GM23248 (cell line): ENCODE results near the gene ANTXRL. TPM values are rescaled to one million over a fixed set of nuclear protein-coding genes. Genes with fewer than 3 reads are reported as not detected.
"Not testable (repeated sequence)": the region's sequence is repeated elsewhere in the genome, so short reads cannot be mapped to it uniquely, and the experiment has no call there.

ENCODE experiments used
- DNase-seq: peaks from one replicate; pipeline ENCODE4 v3.0.0-alpha.2; 2015
- H2AFZ ChIP-seq: fragments of 200-600 bp; sonication (generic); 2 replicates; pipeline ENCODE4 v1.6.1; 2016; ENCODE audit warnings: antibody characterized with exemption
- H3F3A ChIP-seq: fragments of 200-600 bp; sonication (generic); 2 replicates; pipeline ENCODE4 v1.6.1; 2016; ENCODE audit warnings: mild to moderate bottlenecking, antibody characterized with exemption, mixed run types; ENCODE audit not compliant: insufficient read depth
- H3K27ac ChIP-seq: fragments of 200-600 bp; sonication (generic); 2 replicates; pipeline ENCODE4 v1.5.1; 2016; ENCODE audit warnings: mild to moderate bottlenecking
- H3K27me3 ChIP-seq: fragments of 200-600 bp; sonication (generic); replicated peaks from 2 replicates; pipeline ENCODE4 v1.6.1; 2016; ENCODE audit warnings: mild to moderate bottlenecking; ENCODE audit not compliant: insufficient read depth
- H3K36me3 ChIP-seq: fragments of 200-600 bp; sonication (generic); 2 replicates; pipeline ENCODE4 v1.6.1; 2016; ENCODE audit warnings: low read depth, mild to moderate bottlenecking
- H3K4me1 ChIP-seq: fragments of 200-600 bp; sonication (generic); 2 replicates; pipeline ENCODE4 v1.6.1; 2016; ENCODE audit warnings: mild to moderate bottlenecking; ENCODE audit not compliant: insufficient read depth
- H3K4me2 ChIP-seq: fragments of 200-600 bp; sonication (generic); one replicate; pipeline ENCODE4 v1.6.1; 2016; ENCODE audit warnings: mild to moderate bottlenecking; ENCODE audit not compliant: unreplicated experiment
- H3K4me3 ChIP-seq: fragments of 200-600 bp; sonication (generic); 2 replicates; pipeline ENCODE4 v1.5.1; 2016; ENCODE audit warnings: mild to moderate bottlenecking
- H3K79me2 ChIP-seq: fragments of 200-600 bp; sonication (generic); 2 replicates; pipeline ENCODE4 v1.6.1; 2016; ENCODE audit warnings: mild to moderate bottlenecking; ENCODE audit not compliant: insufficient read depth
- H3K9ac ChIP-seq: fragments of 200-600 bp; sonication (generic); 2 replicates; pipeline ENCODE4 v1.6.1; 2016; ENCODE audit warnings: mild to moderate bottlenecking
- H3K9me2 ChIP-seq: fragments of 200-600 bp; sonication (generic); 2 replicates; pipeline ENCODE4 v1.6.1; 2016; ENCODE audit warnings: mixed run types, mild to moderate bottlenecking, moderate library complexity; ENCODE audit not compliant: insufficient read depth
- H3K9me3 ChIP-seq: fragments of 200-600 bp; sonication (generic); one replicate; pipeline ENCODE4 v1.6.1; 2017; ENCODE audit warnings: low read depth
- H4K20me1 ChIP-seq: fragments of 200-600 bp; sonication (generic); 2 replicates; pipeline ENCODE4 v1.6.0; 2016; ENCODE audit not compliant: insufficient read depth
- EZH2 ChIP-seq: fragments of 200-600 bp; sonication (generic); IDR thresholded peaks from 2 replicates; pipeline ENCODE4 v1.6.1; 2018; ENCODE audit warnings: antibody characterized with exemption, mild to moderate bottlenecking; ENCODE audit not compliant: insufficient read depth, poor library complexity, severe bottlenecking
- EZH2phosphoT487 ChIP-seq: fragments of 200-600 bp; sonication (generic); IDR thresholded peaks from 2 replicates; pipeline ENCODE4 v1.6.1; 2018; ENCODE audit warnings: antibody characterized with exemption, moderate library complexity, mild to moderate bottlenecking, low read depth; ENCODE audit not compliant: insufficient read depth
- WGBS, 2 experiments: methylation state at CpG; one replicate each; pipeline ENCODE4 v1.1.6; 2015 to 2017; ENCODE audit warnings: low lambda C conversion rate in 2 of 2, low coverage in 1 of 2; ENCODE audit errors: missing lambda C conversion rate in 2 of 2; 5-methylcytosine and 5-hydroxymethylcytosine counted together
- in situ Hi-C: fragments of 300-500 bp; cut with MboI; formaldehyde crosslinking; loops from 2 replicates; pipeline ENCODE4 v1.15.0; 2020
- polyA plus RNA-seq: library from polyadenylated mRNA; unstranded; fragments of >200 nt; fragmentation: Nextera tagmentation; extraction: Ambion mirVana; gene quantifications from 2 replicates; pipeline ENCODE4 v1.2.1, GENCODE V29; 2016
- total RNA-seq: library from RNA; depleted of rRNA; stranded (reverse); fragments of >200 nt; shearing (Covaris generic); gene quantifications from 2 replicates; pipeline ENCODE4 v1.2.3, GENCODE V29; 2014

The ANTXRL gene
- total and polyA plus RNA-seq, 2 experiments from 2014 or later, result not detected

DNA sequence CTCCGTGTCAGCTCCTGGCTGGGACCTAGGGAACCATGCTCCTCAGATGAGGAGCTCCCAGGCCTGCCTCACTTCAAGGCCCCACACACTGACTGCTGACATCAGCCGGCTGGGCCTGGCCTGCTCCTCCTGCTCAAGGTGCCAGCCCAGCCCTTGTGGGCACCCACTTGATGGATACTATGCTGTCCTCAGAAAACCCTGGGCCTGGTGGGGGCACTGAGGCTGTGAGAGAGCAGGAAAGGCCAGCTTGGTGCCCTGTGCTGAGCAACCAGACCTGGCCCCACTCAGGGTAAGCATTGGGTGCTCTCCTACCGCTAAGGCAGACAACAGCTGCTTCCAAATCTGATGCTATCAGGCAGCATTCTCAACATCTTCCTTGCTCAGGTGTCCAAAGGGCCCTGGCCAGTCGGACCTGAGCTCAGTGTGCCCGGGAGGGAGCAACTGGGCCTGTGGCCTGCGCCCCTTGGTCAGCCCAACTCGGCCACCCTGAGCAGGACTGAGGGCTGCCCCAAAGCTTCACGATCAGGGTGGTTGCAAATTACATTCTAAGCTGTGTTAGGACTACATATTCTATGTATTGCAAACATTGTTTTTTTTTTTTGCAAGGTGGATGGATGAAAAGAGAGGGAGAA is 21.9 kb upstream of the ANTXRL start:
- no peak for TF ChIP-seq EZH2phosphoT487
- TF ChIP-seq EZH2, result no peak
- H2AFZ ChIP-seq, result no peak overlapping the region
- no peaks in the 10 kb centered on the region for H3K9me3 ChIP-seq
- H3F3A ChIP-seq, result no peaks in the 10 kb centered on the region
- H3K79me2 ChIP-seq, result no peaks in the 10 kb centered on the region
- no peaks in the 10 kb centered on the region for H3K9me2 ChIP-seq
- no peaks in the 10 kb centered on the region for H4K20me1 ChIP-seq
- H3K27ac ChIP-seq, result no peak overlapping the region
- in situ Hi-C loops, result no loop called here
- 85 to 90% methylated on average over 8 of the region's 8 CpGs for WGBS, 2 experiments
- no peak overlapping the region for H3K4me2 ChIP-seq
- no peak for DNase-seq
- H3K9ac ChIP-seq, result no peak overlapping the region
- H3K27me3 ChIP-seq, result no peaks in the 10 kb centered on the region
- H3K4me3 ChIP-seq, result no peak overlapping the region
- no peaks in the 10 kb centered on the region for H3K4me1 ChIP-seq
- H3K36me3 ChIP-seq, result no peaks in the 10 kb centered on the region

DNA sequence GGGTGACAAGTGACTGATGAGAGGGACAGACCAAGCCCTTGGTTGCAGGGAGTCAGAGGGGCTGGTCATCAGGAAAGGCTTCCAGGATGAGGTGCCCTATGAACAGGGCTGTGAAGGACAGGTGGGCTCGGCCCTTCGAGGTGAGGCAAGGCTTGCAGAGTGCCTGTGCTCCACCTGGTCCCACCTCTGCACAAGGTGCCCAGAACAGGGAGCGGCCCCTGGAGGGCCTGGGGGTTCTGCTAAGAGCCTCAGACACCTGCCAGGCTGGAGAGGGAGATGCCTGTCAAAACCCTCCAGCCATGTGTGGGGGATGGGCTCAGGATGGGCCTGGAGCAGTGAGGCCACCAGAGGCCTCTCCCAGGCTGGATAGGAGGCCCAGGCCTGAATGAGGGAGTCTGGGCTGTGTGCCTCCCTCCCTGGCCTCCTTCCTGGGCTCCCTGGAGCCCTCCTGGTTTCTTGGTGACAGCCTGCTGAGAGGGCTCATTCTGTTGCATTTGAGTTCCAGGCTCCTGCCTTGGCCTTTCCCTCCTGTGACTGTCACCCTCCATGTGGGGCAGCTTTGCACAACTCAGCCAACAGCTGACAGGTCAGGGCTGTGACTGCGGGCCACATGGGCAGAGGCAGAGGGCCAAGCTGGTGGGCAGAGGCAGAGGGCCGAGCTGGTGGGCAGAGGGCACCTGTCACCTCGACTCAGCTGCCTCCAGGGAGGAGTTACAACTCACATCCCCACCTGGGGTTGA is 21.1 kb upstream of the ANTXRL start:
- H3F3A ChIP-seq, H3K9ac ChIP-seq, H2AFZ ChIP-seq, H3K27ac ChIP-seq, DNase-seq, H3K36me3 ChIP-seq, H3K27me3 ChIP-seq, H3K4me2 ChIP-seq, H3K9me3 ChIP-seq, H3K9me2 ChIP-seq, in situ Hi-C loops, H3K4me1 ChIP-seq, H4K20me1 ChIP-seq, H3K79me2 ChIP-seq, H3K4me3 ChIP-seq: not testable (repeated sequence)
- WGBS, 2 experiments, result 78% methylated on average over 6 of the region's 6 CpGs

DNA sequence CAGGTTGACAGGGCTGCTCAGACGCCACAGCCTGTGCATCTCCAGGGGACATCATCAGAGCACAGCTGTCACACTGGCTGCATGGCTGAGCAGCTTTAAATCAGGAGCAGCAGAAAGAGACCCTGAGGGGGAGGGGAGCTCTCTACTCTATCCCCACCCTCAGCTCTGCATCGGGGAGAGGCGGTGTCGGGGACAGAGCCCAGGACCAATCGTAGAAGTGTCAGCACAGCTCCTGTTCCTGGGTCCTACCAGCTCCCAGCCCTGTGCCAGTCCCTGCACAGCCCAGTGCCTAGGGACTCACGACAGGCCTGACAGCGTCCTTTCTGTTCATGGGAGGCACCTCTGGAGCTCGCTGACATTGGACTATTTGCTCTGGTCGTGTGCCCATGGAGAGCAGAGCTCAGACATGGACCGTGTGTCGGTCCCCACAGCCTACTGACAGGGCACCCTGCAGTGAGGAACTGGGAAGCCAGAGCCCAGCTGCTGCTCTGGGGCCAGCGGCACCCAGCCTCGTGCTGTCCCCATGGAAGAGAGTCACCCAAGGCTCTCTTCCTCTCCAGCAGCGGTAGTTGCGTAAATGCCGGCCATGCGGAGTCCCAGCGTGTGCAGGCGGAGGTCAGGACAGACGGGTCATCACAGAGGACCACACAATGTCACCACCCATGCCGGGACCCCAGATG is 20.4 kb upstream of the ANTXRL start:
- no peak for DNase-seq
- Histone ChIP-seq H3K4me2 (no peak overlapping the region), H3K36me3 (no peaks in the 10 kb centered on the region), H3K4me3 (no peak overlapping the region), H3F3A (no peaks in the 10 kb centered on the region), H3K27ac (no peak overlapping the region), H3K9ac (no peak overlapping the region), H3K4me1 (no peaks in the 10 kb centered on the region), H4K20me1 (no peaks in the 10 kb centered on the region), H3K27me3 (no peaks in the 10 kb centered on the region), H2AFZ (no peak overlapping the region), H3K79me2 (no peaks in the 10 kb centered on the region), H3K9me3 (no peaks in the 10 kb centered on the region), H3K9me2 (no peaks in the 10 kb centered on the region)
- TF ChIP-seq EZH2phosphoT487 (no peak), EZH2 (no peak)
- in situ Hi-C loops, result no loop called here
- 56 to 58% methylated on average over 19 to 21 of the region's 21 CpGs for WGBS, 2 experiments

DNA sequence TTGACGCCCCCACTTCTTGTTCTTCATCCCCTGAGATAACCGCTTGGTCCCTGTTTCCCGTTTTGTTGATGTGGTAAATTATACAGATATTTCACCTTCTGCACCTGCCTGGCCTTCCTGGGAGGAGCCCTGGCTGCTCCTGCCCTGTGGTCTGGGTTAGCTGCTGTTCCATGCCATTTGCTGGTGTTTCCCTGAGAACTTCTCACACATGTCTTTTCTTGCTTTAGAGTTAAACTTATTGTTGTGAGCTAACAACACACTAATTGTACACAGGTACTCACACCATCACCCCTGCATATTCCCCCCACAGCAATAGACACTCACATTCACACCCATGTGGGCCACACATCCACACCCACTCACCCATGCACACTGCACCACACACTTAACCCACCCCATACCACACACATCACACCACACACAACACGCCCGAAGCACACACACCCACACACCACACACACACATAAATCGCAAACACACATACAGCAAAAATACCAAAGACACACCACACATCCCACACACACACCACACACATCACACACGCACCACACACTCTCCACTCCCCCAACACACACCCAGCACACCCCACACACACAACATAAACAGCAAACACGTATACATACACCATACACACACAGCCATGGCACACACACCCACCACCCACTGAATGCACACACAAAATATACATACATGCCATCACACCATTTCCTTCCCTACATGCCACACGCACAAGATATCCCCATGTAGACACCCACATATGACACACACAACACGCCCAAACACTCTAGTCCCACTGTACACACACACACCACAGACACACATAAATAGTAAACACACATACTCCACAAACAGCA is 19.4 kb upstream of the ANTXRL start:
- H2AFZ ChIP-seq, result no peak overlapping the region

More for the DNA sequence above, 19.4 kb upstream of the ANTXRL start:
- no peaks in the 10 kb centered on the region for H4K20me1 ChIP-seq
- 79 to 82% methylated on average over 9 to 10 of the region's 10 CpGs for WGBS, 2 experiments
- H3F3A ChIP-seq, result no peaks in the 10 kb centered on the region
- H3K79me2 ChIP-seq, result no peaks in the 10 kb centered on the region
- in situ Hi-C loops, result no loop called here
- H3K9ac ChIP-seq, result no peak overlapping the region
- H3K4me3 ChIP-seq, result no peak overlapping the region
- DNase-seq, result no peak
- no peaks in the 10 kb centered on the region for H3K9me2 ChIP-seq
- H3K36me3 ChIP-seq, result no peaks in the 10 kb centered on the region
- no peaks in the 10 kb centered on the region for H3K4me1 ChIP-seq
- no peak for TF ChIP-seq EZH2phosphoT487
- no peak for TF ChIP-seq EZH2
- H3K27me3 ChIP-seq, result no peaks in the 10 kb centered on the region
- no peak overlapping the region for H3K4me2 ChIP-seq
- no peaks in the 10 kb centered on the region for H3K9me3 ChIP-seq
- no peak overlapping the region for H3K27ac ChIP-seq
